Esophagus muscularis mucosa (tissue), 4 donors: Measurements from ENCODE around the gene LMO7. TPM values are rescaled to one million over a fixed set of nuclear protein-coding genes. Genes with fewer than 3 reads are reported as not detected.

ENCODE experiments used
- DNase-seq: peaks from one replicate; pipeline ENCODE4 v3.0.0-alpha.2; 2017; ENCODE audit errors: extremely low spot score
- H3K27ac ChIP-seq, 4 donors: fragments of 200-600 bp; sonication (generic); replicated peaks in 1 of 4; 1 replicate in 3 of 4; 2 replicates in 1 of 4; pipeline ENCODE4 v1.5.1; 2016 to 2019; ENCODE audit warnings: mild to moderate bottlenecking in 1 of 4
- H3K27me3 ChIP-seq, 4 donors: fragments of 200-600 bp; sonication (generic); one replicate each; pipeline versions ENCODE4 v1.5.1 to v1.6.0; 2016 to 2019
- H3K36me3 ChIP-seq, 4 donors: fragments of 200-600 bp; sonication (generic); one replicate each; pipeline ENCODE4 v1.5.1; 2016 to 2019
- H3K4me1 ChIP-seq, 4 donors: fragments of 200-600 bp; sonication (generic); one replicate each; pipeline ENCODE4 v1.5.1; 2016 to 2019
- H3K4me3 ChIP-seq, 4 donors: fragments of 200-600 bp; sonication (generic); 1 replicate in 2 of 4; 2 replicates in 2 of 4; pipeline ENCODE4 v1.5.1; 2016 to 2019; ENCODE audit warnings: mild to moderate bottlenecking in 4 of 4, moderate library complexity in 1 of 4
- H3K9me3 ChIP-seq, 4 donors: fragments of 200-600 bp; sonication (generic); 1 replicate in 3 of 4; 2 replicates in 1 of 4; pipeline ENCODE4 v1.5.1; 2016 to 2019
- EP300 ChIP-seq: sonication (generic); formaldehyde crosslinking; IDR thresholded peaks from one replicate; pipeline ENCODE4 v1.6.1; 2017; ENCODE audit warnings: antibody characterized with exemption
- POLR2A ChIP-seq: fragments of 450-650 bp; IDR thresholded peaks from one replicate; pipeline ENCODE4 v1.6.1; 2017; ENCODE audit warnings: antibody characterized with exemption, moderate library complexity, mild to moderate bottlenecking, low read depth
- POLR2AphosphoS5 ChIP-seq, 2 donors: sonication (generic); formaldehyde crosslinking; IDR thresholded peaks; one replicate each; pipeline ENCODE4 v1.6.1; 2017; ENCODE audit warnings: antibody characterized with exemption in 2 of 2
- WGBS: methylation state at CpG from one replicate; pipeline ENCODE4 v1.1.5; 2018; 5-methylcytosine and 5-hydroxymethylcytosine counted together
- intact Hi-C: fragments of 100-400 bp; cut with DNase I; formaldehyde crosslinking; loops from one replicate; pipeline ENCODE4 v1.15.1; 2023
- total RNA-seq, 4 donors: library from RNA; depleted of rRNA; stranded (reverse); fragments of >200 nt; gene quantifications; one replicate each; pipeline versions ENCODE4 v1.1.0 to v1.2.1, GENCODE V29; 2016
- TF ChIP-seq, protein P1 (sequence below), 3 experiments: fragments of 200-600 bp in 2 of 3; fragments of 450-650 bp in 1 of 3; sonication (generic) in 2 of 3; IDR thresholded peaks; one replicate each; pipeline ENCODE4 v1.5.1; 2017 to 2019; ENCODE audit warnings: antibody characterized with exemption in 3 of 3, mild to moderate bottlenecking in 2 of 3, moderate library complexity in 1 of 3

Gene LMO7
- total RNA-seq, 4 donors from 2014 or later = 11.4 to 17.8 (median 14.7) TPM

DNA sequence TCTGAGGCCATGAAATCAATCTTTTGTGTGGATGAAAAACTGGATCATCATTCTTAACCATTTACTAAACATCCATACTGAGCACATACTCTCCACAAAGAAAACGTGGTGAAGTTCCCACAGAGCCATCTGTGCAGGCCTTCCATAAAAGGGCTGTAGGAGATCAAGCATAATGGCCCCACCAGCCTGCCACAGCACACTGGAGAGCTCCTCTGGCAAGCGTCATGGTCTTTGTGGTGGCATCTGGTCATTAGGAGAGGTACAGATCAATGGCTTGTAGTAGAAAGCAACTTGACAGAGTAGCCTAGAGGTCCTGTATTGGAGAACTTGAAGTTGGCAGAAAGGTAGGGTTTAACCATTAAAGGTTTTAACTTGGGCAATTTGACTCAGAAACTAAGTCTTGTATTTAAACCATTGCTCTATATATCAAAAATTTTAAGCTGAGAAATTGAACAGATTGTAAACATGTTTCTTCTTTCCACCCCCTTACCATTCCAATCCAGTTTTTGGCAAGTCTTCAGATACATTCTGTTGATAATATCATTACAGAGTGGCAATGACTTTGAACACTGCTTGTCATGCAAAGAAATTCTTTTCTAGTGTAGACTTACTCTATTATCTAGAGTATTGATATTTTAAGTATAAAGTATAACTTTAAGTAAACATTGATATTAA lies 128.3 kb downstream of the LMO7 start:
- no peaks in the 10 kb centered on the region for H3K27me3 ChIP-seq
- H3K4me3 ChIP-seq = no peak overlapping the region
- DNase-seq = no peak
- intact Hi-C loops = no loop called here
- no peak for TF ChIP-seq POLR2AphosphoS5 (IDR thresholded peaks at IDR 0.05)
- WGBS = 88% methylated on average over 2 of the region's 2 CpGs
- peaks cover 6 to 28% (median 18%) of the 10 kb centered on the region in 4 donors for H3K4me1 ChIP-seq
- H3K27ac ChIP-seq = no peak overlapping the region
- H3K9me3 ChIP-seq = no peaks in the 10 kb centered on the region
- H3K36me3 ChIP-seq = no peaks in the 10 kb centered on the region

DNA sequence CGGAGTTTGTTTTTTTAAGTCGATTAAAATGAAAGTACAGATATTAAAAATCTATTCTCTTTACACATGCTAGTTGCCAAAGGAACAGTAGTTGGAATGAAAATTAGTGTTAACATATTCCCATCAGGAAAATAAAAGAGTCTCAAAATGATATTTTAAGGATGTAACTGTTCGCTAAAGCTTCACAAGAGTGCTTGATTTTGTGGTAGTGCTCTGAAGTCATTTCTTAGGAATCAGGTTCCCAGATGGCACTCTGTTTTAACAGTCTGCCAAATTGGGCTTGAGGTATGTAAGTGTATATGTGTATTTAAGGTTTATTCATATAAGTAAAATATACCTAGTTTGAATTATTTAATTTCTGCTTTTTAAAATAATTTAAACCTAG lies 128.8 kb downstream of the LMO7 start:
- no peak overlapping the region for H3K4me3 ChIP-seq
- no peaks in the 10 kb centered on the region for H3K27me3 ChIP-seq
- peaks cover 5 to 27% (median 16%) of the 10 kb centered on the region in 4 donors for H3K4me1 ChIP-seq
- no peak overlapping the region for H3K27ac ChIP-seq
- DNase-seq = no peak
- WGBS = 71% methylated on average over 3 of the region's 3 CpGs
- no peaks in the 10 kb centered on the region for H3K36me3 ChIP-seq
- intact Hi-C loops = no loop called here
- TF ChIP-seq, protein P1, sequence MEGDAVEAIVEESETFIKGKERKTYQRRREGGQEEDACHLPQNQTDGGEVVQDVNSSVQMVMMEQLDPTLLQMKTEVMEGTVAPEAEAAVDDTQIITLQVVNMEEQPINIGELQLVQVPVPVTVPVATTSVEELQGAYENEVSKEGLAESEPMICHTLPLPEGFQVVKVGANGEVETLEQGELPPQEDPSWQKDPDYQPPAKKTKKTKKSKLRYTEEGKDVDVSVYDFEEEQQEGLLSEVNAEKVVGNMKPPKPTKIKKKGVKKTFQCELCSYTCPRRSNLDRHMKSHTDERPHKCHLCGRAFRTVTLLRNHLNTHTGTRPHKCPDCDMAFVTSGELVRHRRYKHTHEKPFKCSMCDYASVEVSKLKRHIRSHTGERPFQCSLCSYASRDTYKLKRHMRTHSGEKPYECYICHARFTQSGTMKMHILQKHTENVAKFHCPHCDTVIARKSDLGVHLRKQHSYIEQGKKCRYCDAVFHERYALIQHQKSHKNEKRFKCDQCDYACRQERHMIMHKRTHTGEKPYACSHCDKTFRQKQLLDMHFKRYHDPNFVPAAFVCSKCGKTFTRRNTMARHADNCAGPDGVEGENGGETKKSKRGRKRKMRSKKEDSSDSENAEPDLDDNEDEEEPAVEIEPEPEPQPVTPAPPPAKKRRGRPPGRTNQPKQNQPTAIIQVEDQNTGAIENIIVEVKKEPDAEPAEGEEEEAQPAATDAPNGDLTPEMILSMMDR (IDR thresholded peaks at IDR 0.05) = no peak
- TF ChIP-seq POLR2AphosphoS5 (IDR thresholded peaks at IDR 0.05) = no peak
- TF ChIP-seq POLR2A = no peak
- no peak for TF ChIP-seq EP300
- H3K9me3 ChIP-seq = no peaks in the 10 kb centered on the region

DNA sequence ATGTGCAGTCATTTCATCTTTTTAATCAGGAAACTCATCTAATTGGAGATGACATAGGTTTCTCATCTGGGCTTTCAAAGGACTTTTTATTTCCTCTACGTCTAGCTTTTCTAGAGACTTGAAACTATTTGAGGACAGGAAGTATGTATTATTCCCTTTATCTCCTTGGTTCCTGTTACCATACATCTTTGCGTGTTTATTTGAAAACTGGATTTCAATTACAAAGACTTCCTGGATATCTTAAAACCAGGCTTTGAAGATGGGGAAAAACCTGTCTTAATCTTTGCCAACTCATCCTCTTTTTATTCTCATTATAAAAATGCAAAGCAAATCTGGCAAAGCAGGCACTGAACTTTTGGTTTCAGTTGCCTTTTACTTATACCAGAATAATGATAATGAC lies 130.5 kb downstream of the LMO7 start:
- 82% methylated on average over 2 of the region's 2 CpGs for WGBS
- no peak for DNase-seq
- H3K36me3 ChIP-seq = no peaks in the 10 kb centered on the region
- no peaks in the 10 kb centered on the region for H3K9me3 ChIP-seq
- intact Hi-C loops = no loop called here
- no peaks in the 10 kb centered on the region for H3K27me3 ChIP-seq
- H3K4me3 ChIP-seq = no peak overlapping the region
- no peak overlapping the region for H3K27ac ChIP-seq
- TF ChIP-seq POLR2A = no peak
- no peak for TF ChIP-seq POLR2AphosphoS5 (IDR thresholded peaks at IDR 0.05)
- TF ChIP-seq, protein P1 (IDR thresholded peaks at IDR 0.05) = no peak
- no peak for TF ChIP-seq EP300
- peaks cover 8 to 32% (median 17%) of the 10 kb centered on the region in 4 donors for H3K4me1 ChIP-seq

DNA sequence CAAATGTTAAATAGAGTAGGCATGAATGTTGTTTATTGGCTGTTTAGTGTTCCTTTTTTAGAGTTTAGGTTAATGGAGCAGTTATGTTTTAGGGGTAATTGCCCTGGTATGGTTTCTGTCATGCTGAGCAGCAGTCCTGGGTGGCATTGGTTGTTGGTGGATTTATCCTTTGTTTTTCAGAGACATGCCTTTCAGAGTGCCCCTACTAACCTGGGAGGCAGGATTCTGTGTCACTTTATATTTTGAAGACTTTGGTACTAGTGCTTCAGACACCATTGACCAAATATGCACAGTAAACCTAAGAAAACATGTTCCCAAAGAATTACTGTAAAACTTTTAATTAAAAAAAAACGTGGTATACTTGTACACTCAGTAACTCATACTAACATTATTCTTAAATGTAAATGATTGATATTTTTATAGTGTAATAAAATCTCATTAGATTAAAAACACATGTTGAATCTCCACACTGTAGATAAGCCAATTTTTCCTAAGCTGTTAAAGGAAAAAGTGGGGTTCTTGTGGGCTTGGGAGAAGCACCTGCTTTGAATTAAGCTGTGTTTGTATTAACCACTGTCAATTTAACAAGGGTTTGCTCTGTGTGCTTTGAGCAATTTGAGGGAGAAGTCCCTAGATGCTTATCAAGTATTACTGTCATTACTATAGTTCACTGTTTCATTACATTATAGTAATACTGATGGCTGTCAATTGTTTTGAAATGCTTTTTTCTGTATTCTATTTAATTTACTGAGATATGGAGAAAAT lies 133.2 kb downstream of the LMO7 start:
- Histone ChIP-seq H3K27ac (no peak overlapping the region), H3K27me3 (no peaks in the 10 kb centered on the region), H3K9me3 (no peaks in the 10 kb centered on the region), H3K4me3 (no peak overlapping the region), H3K4me1 (peaks cover 6 to 24% (median 12%) of the 10 kb centered on the region in 4 donors), H3K36me3 (no peaks in the 10 kb centered on the region)
- WGBS = 48% methylated on average over 1 of the region's 1 CpG
- DNase-seq = no peak
- TF ChIP-seq POLR2A = no peak
- no peak for TF ChIP-seq POLR2AphosphoS5 (IDR thresholded peaks at IDR 0.05)
- TF ChIP-seq, protein P1 (IDR thresholded peaks at IDR 0.05) = no peak
- no peak for TF ChIP-seq EP300
- intact Hi-C loops = no loop called here

DNA sequence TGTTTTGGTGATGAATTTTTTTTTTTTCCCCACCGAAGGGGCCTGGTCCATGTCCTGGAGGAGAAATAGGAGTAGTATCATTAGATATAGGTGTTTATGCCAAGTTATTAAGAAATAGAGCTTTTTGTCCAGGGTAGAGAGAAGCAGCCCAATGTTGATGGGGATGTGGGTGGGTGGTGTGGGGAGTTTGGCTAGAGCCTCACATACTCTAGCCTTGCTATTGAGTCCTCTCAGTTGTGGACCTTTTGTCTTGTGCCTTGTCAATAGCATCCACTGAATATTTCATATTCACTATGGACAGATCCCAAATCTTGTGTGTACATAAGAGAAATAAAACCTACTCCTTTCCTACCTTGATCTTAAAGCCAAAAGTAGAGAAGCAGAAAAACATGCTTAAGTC lies 134.0 kb downstream of the LMO7 start:
- Histone ChIP-seq H3K9me3 (no peaks in the 10 kb centered on the region), H3K36me3 (no peaks in the 10 kb centered on the region), H3K27ac (no peak overlapping the region), H3K4me3 (no peak overlapping the region), H3K27me3 (no peaks in the 10 kb centered on the region), H3K4me1 (peaks cover 6 to 24% (median 9%) of the 10 kb centered on the region in 4 donors)
- intact Hi-C loops = no loop called here
- DNase-seq = no peak
- WGBS = 87% methylated on average over 1 of the region's 1 CpG
- TF ChIP-seq POLR2A (no peak), POLR2AphosphoS5 (IDR thresholded peaks at IDR 0.05) (no peak), EP300 (no peak)
- TF ChIP-seq, protein P1 (IDR thresholded peaks at IDR 0.05) = no peak
